ENCODE data around the gene SYNDIG1.

Gene SYNDIG1

GRCh38 chr20:24469116-24469893 lies at the start of gene SYNDIG1:
SYNDIG1 (plus strand) TSS chr20:24469629; CDS start chr20:24543098, 73,469 bp downstream.
- no peak within 1 kb of the TSS for H3K4me3 ChIP-seq (ENCODE audit: low read depth, low read length)
- no peak for TF ChIP-seq CTCF (IDR thresholded peaks at IDR 0.05; ENCODE audit: low read depth, low read length, missing control alignments)
- no peak for DNase-seq (ENCODE audit: low read depth)

- no peak for DNase-seq (ENCODE audit: low read depth)
- no peak for TF ChIP-seq CTCF (IDR thresholded peaks at IDR 0.05; ENCODE audit: low read depth, low read length, missing control alignments)
- no peak overlapping the region for H3K4me3 ChIP-seq (ENCODE audit: low read depth, low read length)
Observed at GRCh38 chr20:24419786-24420185, 49.6 kb upstream of the SYNDIG1 start.

GRCh38 chr20:24420567-24420966 lies 48.9 kb upstream of the SYNDIG1 start:
- TF ChIP-seq CTCF (IDR thresholded peaks at IDR 0.05; ENCODE audit: low read depth, low read length, missing control alignments), result no peak
- H3K4me3 ChIP-seq (ENCODE audit: low read depth, low read length), result no peak overlapping the region
- DNase-seq (ENCODE audit: low read depth), result no peak

- no peak for TF ChIP-seq CTCF (IDR thresholded peaks at IDR 0.05; ENCODE audit: low read depth, low read length, missing control alignments)
- H3K4me3 ChIP-seq (ENCODE audit: low read depth, low read length), result no peak overlapping the region
Observed at GRCh38 chr20:24421071-24421470, 48.4 kb upstream of the SYNDIG1 start.

GRCh38 chr20:24422091-24422760 lies 47.2 kb upstream of the SYNDIG1 start:
- no peak for DNase-seq (ENCODE audit: low read depth)
- H3K4me3 ChIP-seq (ENCODE audit: low read depth, low read length), result no peak overlapping the region
- no peak for TF ChIP-seq CTCF (IDR thresholded peaks at IDR 0.05; ENCODE audit: low read depth, low read length, missing control alignments)

More at GRCh38 chr20:24421071-24421470, 48.4 kb upstream of the SYNDIG1 start:
- DNase-seq (ENCODE audit: low read depth), result no peak

DNA sequence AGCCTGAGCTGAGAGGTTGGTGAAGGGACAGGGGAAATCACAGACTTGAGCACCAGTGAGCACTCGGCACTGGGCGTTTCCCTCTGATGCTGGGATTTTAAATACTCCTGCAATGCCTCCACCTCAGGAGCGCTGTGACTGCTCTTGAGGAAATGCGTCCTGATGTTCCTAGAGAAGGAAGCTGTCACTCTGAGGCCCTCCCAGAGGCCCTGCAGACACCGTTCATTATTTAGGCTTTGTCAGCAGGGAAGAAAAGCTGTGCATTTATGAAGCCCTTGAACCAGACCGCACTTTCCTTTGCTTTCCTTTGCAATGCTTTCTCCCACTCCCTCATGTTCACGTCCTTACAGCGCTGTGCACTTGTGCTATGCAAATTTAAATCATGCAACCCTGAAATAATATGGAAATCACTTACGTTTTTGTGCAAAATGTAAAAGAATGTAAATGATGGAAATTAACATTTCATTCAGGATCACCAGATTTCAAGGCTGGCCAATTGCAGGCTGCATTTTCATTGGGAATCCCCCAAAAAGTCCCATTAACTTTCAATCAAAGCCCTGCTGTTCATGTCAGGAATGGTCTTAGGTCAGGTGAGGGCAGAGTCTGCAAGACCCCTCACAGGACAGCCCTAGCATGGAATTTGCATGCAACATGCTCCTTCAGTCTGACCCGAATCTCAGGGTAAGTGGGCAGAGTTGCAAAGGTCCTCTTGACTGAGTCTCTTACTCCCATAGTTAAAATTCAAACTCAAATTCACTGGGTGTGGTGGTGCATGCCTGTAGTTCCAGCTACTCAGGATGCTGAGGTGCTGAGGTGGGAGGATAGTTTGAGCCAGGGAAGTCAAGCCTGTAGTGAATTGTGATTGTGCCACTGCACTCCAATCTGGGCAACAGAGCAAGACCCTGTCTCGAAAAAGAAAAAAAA lies 45.8 kb upstream of the SYNDIG1 start:
- no peak overlapping the region for H3K4me3 ChIP-seq (ENCODE audit: low read depth, low read length)
- no peak for TF ChIP-seq CTCF (IDR thresholded peaks at IDR 0.05; ENCODE audit: low read depth, low read length, missing control alignments)
- no peak for DNase-seq (ENCODE audit: low read depth)
